GM10266 (cell line): ENCODE results near the gene MMP3.

Source experiments
- DNase-seq: peaks from one replicate; pipeline ENCODE4 v3.0.0; 2012; ENCODE audit errors: extremely low spot score
- TF ChIP-seq, protein P1 (sequence below): IDR thresholded peaks from 2 replicates; pipeline ENCODE4 v1.5.1; 2012; ENCODE audit warnings: mild to moderate bottlenecking, low read depth; ENCODE audit not compliant: control insufficient read depth, insufficient read depth; ENCODE audit errors: missing control alignments

The MMP3 gene

GRCh38 chr11:102849311-102849710 is 5.9 kb upstream of the MMP3 start:
- TF ChIP-seq, protein P1, sequence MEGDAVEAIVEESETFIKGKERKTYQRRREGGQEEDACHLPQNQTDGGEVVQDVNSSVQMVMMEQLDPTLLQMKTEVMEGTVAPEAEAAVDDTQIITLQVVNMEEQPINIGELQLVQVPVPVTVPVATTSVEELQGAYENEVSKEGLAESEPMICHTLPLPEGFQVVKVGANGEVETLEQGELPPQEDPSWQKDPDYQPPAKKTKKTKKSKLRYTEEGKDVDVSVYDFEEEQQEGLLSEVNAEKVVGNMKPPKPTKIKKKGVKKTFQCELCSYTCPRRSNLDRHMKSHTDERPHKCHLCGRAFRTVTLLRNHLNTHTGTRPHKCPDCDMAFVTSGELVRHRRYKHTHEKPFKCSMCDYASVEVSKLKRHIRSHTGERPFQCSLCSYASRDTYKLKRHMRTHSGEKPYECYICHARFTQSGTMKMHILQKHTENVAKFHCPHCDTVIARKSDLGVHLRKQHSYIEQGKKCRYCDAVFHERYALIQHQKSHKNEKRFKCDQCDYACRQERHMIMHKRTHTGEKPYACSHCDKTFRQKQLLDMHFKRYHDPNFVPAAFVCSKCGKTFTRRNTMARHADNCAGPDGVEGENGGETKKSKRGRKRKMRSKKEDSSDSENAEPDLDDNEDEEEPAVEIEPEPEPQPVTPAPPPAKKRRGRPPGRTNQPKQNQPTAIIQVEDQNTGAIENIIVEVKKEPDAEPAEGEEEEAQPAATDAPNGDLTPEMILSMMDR = no peak
- DNase-seq = no peak

DNA sequence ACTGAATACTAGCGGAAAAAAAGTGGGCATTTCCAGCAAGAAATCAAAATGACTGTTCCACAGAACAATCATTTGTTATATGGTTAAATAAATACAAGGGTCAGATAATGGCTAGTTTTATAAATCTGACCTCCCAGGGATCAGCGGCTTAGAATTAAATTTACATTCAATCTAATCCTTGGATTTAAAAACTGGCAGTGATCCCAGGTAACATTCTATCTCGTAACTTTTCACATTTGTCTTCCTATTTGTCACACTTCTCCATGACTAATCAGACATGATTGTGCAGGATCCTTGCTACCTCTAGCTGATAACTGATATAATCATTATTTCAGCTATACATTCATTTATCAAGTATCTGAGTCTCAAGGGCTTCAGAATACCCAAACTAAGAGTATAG is 2.9 kb upstream of the MMP3 start:
- TF ChIP-seq, protein P1 = no peak
- no peak for DNase-seq

DNA sequence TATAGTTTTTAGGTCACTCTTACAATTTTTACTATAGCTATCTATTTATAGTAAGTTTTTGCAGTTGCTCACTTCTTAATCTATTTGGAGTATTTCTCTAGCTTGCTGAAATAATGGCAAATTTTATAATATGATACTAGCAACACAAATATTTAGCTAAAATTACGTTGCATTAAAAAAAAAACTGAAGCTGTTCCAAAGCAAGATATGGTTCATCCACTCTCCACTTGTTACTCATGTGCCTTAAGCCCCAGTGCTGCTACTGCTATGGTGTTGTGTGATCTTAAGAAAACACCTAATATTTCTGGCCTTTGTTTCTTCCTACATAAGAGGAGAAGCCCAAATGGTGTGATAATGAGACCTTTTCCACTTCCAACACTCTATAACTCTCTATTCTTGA is 479 bp downstream of the MMP3 start:
- TF ChIP-seq, protein P1 = no peak
- no peak for DNase-seq

DNA sequence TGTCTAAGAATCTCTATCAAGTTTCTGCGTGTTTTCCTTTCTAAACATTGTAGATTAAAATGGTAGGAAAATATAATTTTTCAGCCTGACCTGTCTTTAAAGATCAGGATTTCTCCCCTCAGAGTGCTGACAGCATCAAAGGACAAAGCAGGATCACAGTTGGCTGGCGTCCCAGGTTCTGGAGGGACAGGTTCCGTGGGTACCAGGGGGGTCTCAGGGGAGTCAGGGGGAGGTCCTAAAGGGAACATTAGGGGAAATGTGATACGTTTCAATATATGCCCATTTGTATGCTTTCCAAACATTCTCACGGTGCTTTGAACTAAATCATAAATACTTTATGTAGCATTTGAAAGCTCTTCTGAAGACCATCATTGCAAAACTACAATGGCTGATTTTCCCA is 3.4 kb downstream of the MMP3 start:
- no peak for DNase-seq
- TF ChIP-seq, protein P1 = no peak

GRCh38 chr11:102837646-102838045 is 5.8 kb downstream of the MMP3 start:
- DNase-seq = no peak
- TF ChIP-seq, protein P1 = no peak

- TF ChIP-seq, protein P1 = no peak
- no peak for DNase-seq
These were observed 6.3 kb downstream of the MMP3 start for GRCh38 chr11:102837156-102837555.

DNA sequence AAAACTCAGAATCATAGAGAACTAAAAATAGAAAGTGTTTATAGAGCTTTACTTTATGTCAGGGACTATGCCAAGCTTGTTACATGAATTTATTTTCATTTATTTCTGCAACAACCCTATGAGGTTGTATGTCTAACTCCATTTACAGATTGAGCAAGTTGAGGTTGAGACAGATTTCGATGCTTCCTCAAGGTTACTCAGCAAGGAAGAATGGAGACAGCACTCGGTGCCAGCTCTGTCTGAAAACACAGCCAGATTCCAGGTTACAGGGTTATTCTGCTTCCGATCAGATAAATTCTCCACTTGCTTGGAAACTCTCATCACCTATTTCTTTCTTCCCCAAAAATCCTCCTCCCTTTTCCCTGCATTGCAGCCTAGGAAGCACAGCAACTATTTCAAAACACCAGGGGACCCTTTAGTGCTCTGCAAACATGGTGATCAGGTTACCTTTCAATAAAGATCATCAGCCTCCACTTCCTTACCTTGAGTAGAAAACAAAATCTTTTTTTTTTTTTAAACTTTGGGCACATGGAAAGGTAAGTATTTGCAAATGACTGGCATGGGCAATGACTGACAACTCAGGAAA is 7.0 kb downstream of the MMP3 start:
- DNase-seq = no peak
- TF ChIP-seq, protein P1 = no peak
